ENCODE measurements around the gene HELZ.
"Not testable (repeated sequence)": the region's sequence is repeated elsewhere in the genome, so short reads cannot be mapped to it uniquely, and the experiment has no call there.

The HELZ gene

DNA sequence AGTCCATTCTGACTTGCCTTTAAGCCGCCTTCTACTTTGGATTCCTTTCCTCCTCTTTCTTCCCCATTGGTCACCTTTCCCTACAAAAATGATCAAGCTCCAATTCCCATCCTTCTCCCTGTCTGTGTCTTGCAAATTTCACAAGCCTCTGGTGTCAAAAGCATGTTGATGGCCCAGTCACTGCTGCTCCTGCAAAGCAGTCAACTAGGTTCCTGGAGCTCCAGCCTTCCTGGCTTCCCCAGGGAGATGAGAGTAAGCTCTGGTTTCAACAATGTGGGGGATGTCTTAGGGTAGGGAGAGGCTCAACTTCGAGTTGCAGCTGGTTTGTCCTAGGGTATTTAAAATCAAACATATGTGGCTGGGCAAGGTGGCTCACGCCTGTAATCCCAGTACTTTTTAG is 36.1 kb upstream of the HELZ start:
- Histone ChIP-seq H3K27me3 (ENCODE audit: control insufficient read depth, insufficient read depth, low read length) (no peaks in the 10 kb centered on the region), H3K4me1 (ENCODE audit: control insufficient read depth, insufficient read depth, low read length) (no peaks in the 10 kb centered on the region), H3K9me3 (replicated peaks; ENCODE audit: low read length) (no peaks in the 10 kb centered on the region), H3K4me2 (ENCODE audit: low read length) (no peak overlapping the region), H3K4me3 (ENCODE audit: low read length) (no peak overlapping the region), H3K36me3 (ENCODE audit: insufficient read depth, low read length) (no peaks in the 10 kb centered on the region), H3K9ac (ENCODE audit: low read depth, low read length) (no peak overlapping the region)

GRCh38 chr17:67280279-67280678 is 35.3 kb upstream of the HELZ start:
- no peak overlapping the region for H3K4me3 ChIP-seq (ENCODE audit: low read length)
- H3K4me1 ChIP-seq (ENCODE audit: control insufficient read depth, insufficient read depth, low read length) = no peaks in the 10 kb centered on the region
- no peak overlapping the region for H3K4me2 ChIP-seq (ENCODE audit: low read length)
- no peaks in the 10 kb centered on the region for H3K9me3 ChIP-seq (replicated peaks; ENCODE audit: low read length)
- H3K9ac ChIP-seq (ENCODE audit: low read depth, low read length) = no peak overlapping the region
- no peaks in the 10 kb centered on the region for H3K36me3 ChIP-seq (ENCODE audit: insufficient read depth, low read length)
- H3K27me3 ChIP-seq (ENCODE audit: control insufficient read depth, insufficient read depth, low read length) = no peaks in the 10 kb centered on the region

DNA sequence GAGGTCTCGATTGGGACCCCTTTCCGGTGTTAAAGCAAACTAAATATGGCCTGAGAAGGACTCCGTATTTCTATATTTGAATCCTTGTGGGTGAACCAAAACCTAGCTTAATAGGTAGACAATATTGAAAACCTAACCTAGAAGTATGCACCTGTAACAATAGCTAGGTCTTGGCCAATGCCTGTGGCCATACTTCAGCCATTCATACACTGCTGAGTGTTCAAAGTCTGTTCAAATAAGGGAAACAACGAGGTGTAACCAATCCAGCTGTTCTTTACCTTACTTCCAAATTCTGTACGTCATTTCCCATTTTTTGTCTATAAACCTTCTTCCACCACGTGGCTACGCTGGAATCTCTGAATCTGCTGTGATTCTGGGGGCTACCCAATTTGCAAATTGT is 34.1 kb upstream of the HELZ start:
- no peaks in the 10 kb centered on the region for H3K9me3 ChIP-seq (replicated peaks; ENCODE audit: low read length)
- no peaks in the 10 kb centered on the region for H3K27me3 ChIP-seq (ENCODE audit: control insufficient read depth, insufficient read depth, low read length)
- H3K4me1 ChIP-seq (ENCODE audit: control insufficient read depth, insufficient read depth, low read length) = no peaks in the 10 kb centered on the region
- H3K4me2 ChIP-seq (ENCODE audit: low read length) = no peak overlapping the region
- no peak overlapping the region for H3K9ac ChIP-seq (ENCODE audit: low read depth, low read length)
- H3K36me3 ChIP-seq (ENCODE audit: insufficient read depth, low read length) = no peaks in the 10 kb centered on the region
- no peak overlapping the region for H3K4me3 ChIP-seq (ENCODE audit: low read length)

GRCh38 chr17:67278363-67278762 is 33.4 kb upstream of the HELZ start:
- no peak overlapping the region for H3K4me3 ChIP-seq (ENCODE audit: low read length)
- no peaks in the 10 kb centered on the region for H3K27me3 ChIP-seq (ENCODE audit: control insufficient read depth, insufficient read depth, low read length)
- H3K9me3 ChIP-seq (replicated peaks; ENCODE audit: low read length) = no peaks in the 10 kb centered on the region
- H3K4me1 ChIP-seq (ENCODE audit: control insufficient read depth, insufficient read depth, low read length) = no peaks in the 10 kb centered on the region
- H3K9ac ChIP-seq (ENCODE audit: low read depth, low read length) = no peak overlapping the region
- H3K36me3 ChIP-seq (ENCODE audit: insufficient read depth, low read length) = no peaks in the 10 kb centered on the region
- no peak overlapping the region for H3K4me2 ChIP-seq (ENCODE audit: low read length)

GRCh38 chr17:67276075-67276474 is 31.1 kb upstream of the HELZ start:
- H3K9ac ChIP-seq (ENCODE audit: low read depth, low read length) = no peak overlapping the region
- no peaks in the 10 kb centered on the region for H3K36me3 ChIP-seq (ENCODE audit: insufficient read depth, low read length)
- no peaks in the 10 kb centered on the region for H3K4me1 ChIP-seq (ENCODE audit: control insufficient read depth, insufficient read depth, low read length)
- H3K27me3 ChIP-seq (ENCODE audit: control insufficient read depth, insufficient read depth, low read length) = peaks cover 4% of the 10 kb centered on the region
- H3K4me2 ChIP-seq (ENCODE audit: low read length) = no peak overlapping the region
- no peak overlapping the region for H3K4me3 ChIP-seq (ENCODE audit: low read length)
- H3K9me3 ChIP-seq (replicated peaks; ENCODE audit: low read length) = no peaks in the 10 kb centered on the region

DNA sequence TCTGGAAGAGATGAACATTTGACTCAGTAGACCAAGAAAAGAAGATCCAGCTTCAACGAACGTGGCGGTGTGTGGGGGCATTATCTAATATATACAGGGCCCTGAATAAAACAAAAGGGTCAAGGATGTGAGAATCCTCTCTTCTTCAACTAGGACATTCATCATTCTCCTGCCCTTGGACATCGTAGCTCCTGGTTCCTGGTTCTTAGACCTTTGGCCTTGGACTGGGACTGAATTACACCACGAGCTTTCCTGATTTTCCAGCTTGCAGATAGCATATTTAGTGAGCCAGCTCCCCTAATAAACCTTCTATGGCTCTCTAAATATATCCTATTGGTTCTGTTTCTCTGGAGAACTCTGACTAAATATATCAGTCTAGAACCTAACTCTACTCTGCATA is 29.5 kb upstream of the HELZ start:
- Histone ChIP-seq H3K9ac (ENCODE audit: low read depth, low read length) (no peak overlapping the region), H3K4me2 (ENCODE audit: low read length) (no peak overlapping the region), H3K27me3 (ENCODE audit: control insufficient read depth, insufficient read depth, low read length) (peaks cover 4% of the 10 kb centered on the region), H3K4me1 (ENCODE audit: control insufficient read depth, insufficient read depth, low read length) (no peaks in the 10 kb centered on the region), H3K9me3 (replicated peaks; ENCODE audit: low read length) (no peaks in the 10 kb centered on the region), H3K4me3 (ENCODE audit: low read length) (no peak overlapping the region), H3K36me3 (ENCODE audit: insufficient read depth, low read length) (no peaks in the 10 kb centered on the region)

- Histone ChIP-seq H3K4me1 (ENCODE audit: control insufficient read depth, insufficient read depth, low read length) (no peaks in the 10 kb centered on the region), H3K4me2 (ENCODE audit: low read length) (no peak overlapping the region), H3K9me3 (replicated peaks; ENCODE audit: low read length) (no peaks in the 10 kb centered on the region), H3K36me3 (ENCODE audit: insufficient read depth, low read length) (no peaks in the 10 kb centered on the region), H3K9ac (ENCODE audit: low read depth, low read length) (no peak overlapping the region), H3K27me3 (ENCODE audit: control insufficient read depth, insufficient read depth, low read length) (peaks cover 4% of the 10 kb centered on the region), H3K4me3 (ENCODE audit: low read length) (no peak overlapping the region)
Observed at GRCh38 chr17:67273900-67274299, 28.9 kb upstream of the HELZ start.

DNA sequence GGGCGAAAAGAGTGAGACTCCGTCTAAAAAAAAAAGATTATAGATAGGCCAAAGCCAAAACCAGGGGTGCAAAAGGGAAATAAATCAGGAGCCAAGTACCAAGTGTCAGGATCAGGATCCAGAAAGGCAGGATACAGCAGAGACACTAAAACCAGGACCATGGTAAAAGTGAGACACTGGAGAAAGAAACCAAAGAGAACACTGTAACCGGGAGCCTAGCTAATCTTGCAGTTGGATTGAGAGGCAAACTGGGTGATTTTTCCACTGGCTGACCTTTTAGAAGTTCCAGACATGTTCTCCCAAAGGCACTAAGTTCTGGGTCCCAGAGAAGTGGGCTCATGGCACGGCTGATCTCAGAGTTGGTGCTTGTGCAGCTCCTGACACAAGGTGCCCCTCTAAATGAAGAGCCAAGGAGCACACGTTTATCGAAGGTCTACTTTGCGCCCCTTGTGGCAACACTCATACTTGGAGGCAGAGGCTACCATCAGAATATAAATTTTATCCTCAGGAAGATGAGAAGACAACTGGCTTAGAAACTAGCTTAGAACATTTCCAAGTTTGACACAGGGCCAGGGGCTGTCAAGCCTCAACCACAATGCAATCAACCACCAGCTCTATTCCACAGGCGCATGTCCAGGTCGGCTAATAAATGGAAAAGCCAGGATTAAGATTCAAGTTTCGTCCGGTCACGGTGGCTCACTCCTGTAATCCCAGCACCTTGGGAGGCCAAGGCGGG is 27.5 kb upstream of the HELZ start:
- no peak overlapping the region for H3K4me2 ChIP-seq (ENCODE audit: low read length)
- peaks cover 4% of the 10 kb centered on the region for H3K27me3 ChIP-seq (ENCODE audit: control insufficient read depth, insufficient read depth, low read length)

GRCh38 chr17:67271187-67271586 is 26.2 kb upstream of the HELZ start:
- not testable (repeated sequence) for H3K9me3 ChIP-seq (replicated peaks; ENCODE audit: low read length); H3K36me3 ChIP-seq (ENCODE audit: insufficient read depth, low read length); H3K4me1 ChIP-seq (ENCODE audit: control insufficient read depth, insufficient read depth, low read length); H3K9ac ChIP-seq (ENCODE audit: low read depth, low read length); H3K27me3 ChIP-seq (ENCODE audit: control insufficient read depth, insufficient read depth, low read length); H3K4me2 ChIP-seq (ENCODE audit: low read length); H3K4me3 ChIP-seq (ENCODE audit: low read length)

More for the DNA sequence above, 27.5 kb upstream of the HELZ start:
- no peak overlapping the region for H3K4me3 ChIP-seq (ENCODE audit: low read length)
- H3K9me3 ChIP-seq (replicated peaks; ENCODE audit: low read length) = no peaks in the 10 kb centered on the region
- no peaks in the 10 kb centered on the region for H3K4me1 ChIP-seq (ENCODE audit: control insufficient read depth, insufficient read depth, low read length)
- H3K36me3 ChIP-seq (ENCODE audit: insufficient read depth, low read length) = no peaks in the 10 kb centered on the region
- no peak overlapping the region for H3K9ac ChIP-seq (ENCODE audit: low read depth, low read length)

GRCh38 chr17:67270416-67270815 is 25.4 kb upstream of the HELZ start:
- no peak overlapping the region for H3K9ac ChIP-seq (ENCODE audit: low read depth, low read length)
- H3K36me3 ChIP-seq (ENCODE audit: insufficient read depth, low read length) = no peaks in the 10 kb centered on the region
- no peak overlapping the region for H3K4me3 ChIP-seq (ENCODE audit: low read length)

DNA sequence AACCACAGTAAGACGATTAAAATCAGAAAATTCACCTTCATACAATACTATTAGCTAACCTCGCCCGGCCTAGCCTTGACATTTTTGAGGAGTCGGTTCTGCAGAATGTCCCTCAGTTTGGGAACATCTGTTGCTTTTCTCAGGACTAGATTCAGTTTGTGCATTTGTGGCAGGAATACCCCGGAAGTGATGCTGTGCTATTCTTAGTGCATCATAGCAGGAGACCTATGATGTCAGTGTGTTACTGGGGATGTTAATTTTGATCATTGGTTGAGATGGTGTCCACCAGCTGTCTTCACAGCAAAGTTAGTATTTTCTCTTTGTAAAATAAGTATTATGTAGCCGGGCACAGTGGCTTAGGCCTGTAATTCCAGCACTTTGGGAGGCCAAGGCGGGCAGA is 21.5 kb upstream of the HELZ start:
- Histone ChIP-seq H3K9me3 (replicated peaks; ENCODE audit: low read length) (no peaks in the 10 kb centered on the region), H3K9ac (ENCODE audit: low read depth, low read length) (no peak overlapping the region), H3K4me1 (ENCODE audit: control insufficient read depth, insufficient read depth, low read length) (no peaks in the 10 kb centered on the region), H3K36me3 (ENCODE audit: insufficient read depth, low read length) (no peaks in the 10 kb centered on the region), H3K4me2 (ENCODE audit: low read length) (no peak overlapping the region), H3K4me3 (ENCODE audit: low read length) (no peak overlapping the region), H3K27me3 (ENCODE audit: control insufficient read depth, insufficient read depth, low read length) (no peaks in the 10 kb centered on the region)

More at GRCh38 chr17:67270416-67270815, 25.4 kb upstream of the HELZ start:
- no peaks in the 10 kb centered on the region for H3K9me3 ChIP-seq (replicated peaks; ENCODE audit: low read length)
- H3K27me3 ChIP-seq (ENCODE audit: control insufficient read depth, insufficient read depth, low read length) = peaks cover 4% of the 10 kb centered on the region
- H3K4me1 ChIP-seq (ENCODE audit: control insufficient read depth, insufficient read depth, low read length) = no peaks in the 10 kb centered on the region
- H3K4me2 ChIP-seq (ENCODE audit: low read length) = no peak overlapping the region

- Histone ChIP-seq H3K4me2 (ENCODE audit: low read length) (no peak overlapping the region), H3K4me3 (ENCODE audit: low read length) (no peak overlapping the region), H3K27me3 (ENCODE audit: control insufficient read depth, insufficient read depth, low read length) (no peaks in the 10 kb centered on the region), H3K9me3 (replicated peaks; ENCODE audit: low read length) (no peaks in the 10 kb centered on the region), H3K36me3 (ENCODE audit: insufficient read depth, low read length) (no peaks in the 10 kb centered on the region), H3K4me1 (ENCODE audit: control insufficient read depth, insufficient read depth, low read length) (peaks cover 4% of the 10 kb centered on the region), H3K9ac (ENCODE audit: low read depth, low read length) (no peak overlapping the region)
Observed at GRCh38 chr17:67265436-67266019, 20.5 kb upstream of the HELZ start.
